AG04449 (cell line): ENCODE results near the gene ACOT7.

ENCODE experiments used
- CTCF ChIA-PET: fragments of 350-600 bp; formaldehyde crosslinking; extraction: SDS; loops from one replicate; lab custom pipeline; 2021; ENCODE audit warnings: antibody characterized with exemption; lab: Yijun Ruan, JAX
- POLR2A ChIA-PET: fragments of 400-600, 350-600 bp; formaldehyde crosslinking; extraction: SDS; loops from one replicate; lab custom pipeline; 2020; ENCODE audit warnings: antibody characterized with exemption, inconsistent platforms; lab: Yijun Ruan, JAX
- DNase-seq: peaks from one replicate; pipeline ENCODE4 v3.0.0-alpha.2; 2010; ENCODE audit warnings: low read depth, low spot score
- H3K4me3 ChIP-seq: 2 replicates; pipeline ENCODE4 v1.5.1; 2011; ENCODE audit warnings: low read depth, mild to moderate bottlenecking, control low read depth, low read length
- TF ChIP-seq, protein P1 (sequence below): IDR thresholded peaks from one replicate; pipeline ENCODE4 v1.5.1; 2011; ENCODE audit warnings: mild to moderate bottlenecking, moderate library complexity, low read length, control low read depth, inconsistent platforms; ENCODE audit not compliant: insufficient read depth; ENCODE audit errors: missing control alignments

The ACOT7 gene

GRCh38 chr1:6414443-6414844 is 20.9 kb upstream of the ACOT7 start:
- DNase-seq, result no peak
- TF ChIP-seq, protein P1, sequence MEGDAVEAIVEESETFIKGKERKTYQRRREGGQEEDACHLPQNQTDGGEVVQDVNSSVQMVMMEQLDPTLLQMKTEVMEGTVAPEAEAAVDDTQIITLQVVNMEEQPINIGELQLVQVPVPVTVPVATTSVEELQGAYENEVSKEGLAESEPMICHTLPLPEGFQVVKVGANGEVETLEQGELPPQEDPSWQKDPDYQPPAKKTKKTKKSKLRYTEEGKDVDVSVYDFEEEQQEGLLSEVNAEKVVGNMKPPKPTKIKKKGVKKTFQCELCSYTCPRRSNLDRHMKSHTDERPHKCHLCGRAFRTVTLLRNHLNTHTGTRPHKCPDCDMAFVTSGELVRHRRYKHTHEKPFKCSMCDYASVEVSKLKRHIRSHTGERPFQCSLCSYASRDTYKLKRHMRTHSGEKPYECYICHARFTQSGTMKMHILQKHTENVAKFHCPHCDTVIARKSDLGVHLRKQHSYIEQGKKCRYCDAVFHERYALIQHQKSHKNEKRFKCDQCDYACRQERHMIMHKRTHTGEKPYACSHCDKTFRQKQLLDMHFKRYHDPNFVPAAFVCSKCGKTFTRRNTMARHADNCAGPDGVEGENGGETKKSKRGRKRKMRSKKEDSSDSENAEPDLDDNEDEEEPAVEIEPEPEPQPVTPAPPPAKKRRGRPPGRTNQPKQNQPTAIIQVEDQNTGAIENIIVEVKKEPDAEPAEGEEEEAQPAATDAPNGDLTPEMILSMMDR, result peak; percentile 73
- ChIA-PET CTCF (interaction anchor here (0.8 to 4.7 kb wide), 17 partner anchors 9 to 170 kb away, joined by 3 to 31 read pairs (median 5); no protein-coding TSS in a partner anchor), POLR2A (no interaction called here)
- H3K4me3 ChIP-seq, result peak overlapping the region; percentile 27; the same call in 1 of the 2 replicates

DNA sequence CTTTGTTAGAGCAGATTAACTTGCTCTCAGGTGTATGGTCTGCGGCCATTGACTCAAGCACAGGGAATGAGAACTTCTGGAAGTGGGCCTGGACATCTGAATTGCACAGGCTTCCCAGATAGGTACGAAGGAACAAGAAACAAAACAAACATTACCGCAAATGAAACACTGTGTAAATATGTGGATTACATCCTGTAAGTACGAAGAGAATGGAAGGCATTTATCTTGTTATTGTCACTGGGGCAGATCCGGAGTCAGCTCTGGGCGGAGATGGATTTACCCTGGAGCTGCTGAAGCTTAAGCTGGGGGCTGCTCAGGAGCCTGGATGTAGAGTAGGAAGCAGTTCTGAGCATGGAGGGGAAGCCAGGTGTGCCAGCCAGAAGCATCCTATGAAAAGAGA is 19.3 kb upstream of the ACOT7 start:
- POLR2A ChIA-PET, result no interaction called here
- CTCF ChIA-PET, result interaction anchor here (1.0 to 4.7 kb wide), 6 partner anchors 7 to 50 kb away, joined by 3 to 31 read pairs (median 12); no protein-coding TSS in a partner anchor
- DNase-seq, result no peak
- TF ChIP-seq, protein P1, result no peak
- H3K4me3 ChIP-seq, result no peak overlapping the region

DNA sequence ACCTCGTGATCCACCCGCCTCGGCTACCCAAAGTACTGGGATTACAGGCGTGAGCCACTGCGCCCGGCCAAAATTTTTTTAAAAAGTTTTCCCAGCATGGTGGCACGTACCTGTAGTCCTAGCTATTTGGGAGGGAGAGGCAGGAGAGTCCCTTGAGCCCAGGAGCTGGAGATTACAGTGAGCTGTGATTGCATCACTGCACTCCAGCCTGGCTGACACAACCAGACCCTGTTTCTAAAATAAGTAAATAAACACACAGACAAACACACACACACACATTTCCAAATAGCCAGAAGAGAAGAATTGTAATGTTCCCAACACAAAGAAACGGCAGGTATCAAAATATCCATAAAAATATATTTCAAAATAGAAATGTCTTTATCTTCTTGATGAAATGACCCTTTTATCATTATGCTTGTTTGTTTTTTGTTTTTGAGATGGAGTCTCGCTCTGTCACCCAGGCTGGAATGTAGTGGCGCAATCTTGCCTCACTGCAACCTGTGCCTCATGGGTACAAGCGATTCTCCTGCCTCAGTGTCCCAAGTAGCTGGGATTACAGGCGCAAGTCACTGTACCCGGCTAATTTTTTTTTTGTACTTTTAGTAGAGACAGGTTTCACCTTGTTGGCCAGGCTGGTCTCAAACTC is 16.8 kb upstream of the ACOT7 start:
- TF ChIP-seq, protein P1, result no peak
- H3K4me3 ChIP-seq, result no peak overlapping the region
- POLR2A ChIA-PET, result no interaction called here
- DNase-seq, result no peak
- CTCF ChIA-PET, result interaction anchor here (1.3 kb wide), 2 partner anchors 13 to 163 kb away, joined by 5 read pairs; no protein-coding TSS in a partner anchor

DNA sequence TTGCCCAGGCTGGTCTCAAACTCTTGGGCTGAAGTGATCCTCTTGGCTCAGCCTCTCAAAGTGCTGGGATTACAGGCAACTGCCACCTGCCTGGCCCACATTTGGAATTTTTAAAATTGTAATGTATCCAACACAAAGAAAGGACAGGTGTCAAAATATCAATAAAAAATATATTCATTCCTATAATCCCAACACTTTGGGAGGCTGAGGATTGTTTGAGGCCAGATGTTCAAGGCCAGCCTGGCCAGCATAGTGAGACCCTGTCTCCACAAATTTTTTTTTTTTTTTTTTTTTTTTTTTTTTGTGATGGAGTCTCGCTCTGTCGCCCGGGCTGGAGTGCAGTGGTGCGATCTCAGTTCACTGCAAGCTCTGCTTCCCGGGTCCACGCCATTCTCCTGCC is 16.2 kb upstream of the ACOT7 start:
- POLR2A ChIA-PET, result no interaction called here
- CTCF ChIA-PET, result interaction anchor here (1.3 to 12.0 kb wide), 2 partner anchors 14 to 49 kb away, joined by 5 to 175 read pairs; no protein-coding TSS in a partner anchor

DNA sequence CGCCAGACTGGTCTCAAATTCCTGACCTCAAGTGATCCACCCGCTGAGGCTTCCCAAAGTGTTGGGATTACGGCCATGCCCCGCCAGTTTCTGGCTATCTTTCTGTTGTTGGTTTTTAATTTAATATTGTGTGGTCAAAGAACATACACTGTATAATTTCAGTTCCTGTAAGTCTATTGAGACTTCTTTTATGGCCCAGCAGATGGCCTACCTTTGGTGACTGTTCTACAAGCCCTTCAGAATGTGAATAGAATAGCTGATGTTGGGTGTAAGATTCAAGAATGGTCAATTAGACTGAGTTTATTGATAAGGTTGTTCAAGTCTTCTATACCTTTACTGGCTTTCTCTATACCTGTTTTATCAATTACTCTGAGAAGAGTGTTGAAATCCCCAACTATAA is 15.5 kb upstream of the ACOT7 start:
- ChIA-PET POLR2A (no interaction called here), CTCF (interaction anchor here (1.3 to 12.0 kb wide), 5 partner anchors 14 to 161 kb away, joined by 4 to 175 read pairs (median 6); no protein-coding TSS in a partner anchor)
- DNase-seq, result no peak
- TF ChIP-seq, protein P1, result no peak
- no peak overlapping the region for H3K4me3 ChIP-seq

More for the DNA sequence above, 16.2 kb upstream of the ACOT7 start:
- H3K4me3 ChIP-seq, result no peak overlapping the region
- TF ChIP-seq, protein P1, result no peak
- DNase-seq, result no peak

DNA sequence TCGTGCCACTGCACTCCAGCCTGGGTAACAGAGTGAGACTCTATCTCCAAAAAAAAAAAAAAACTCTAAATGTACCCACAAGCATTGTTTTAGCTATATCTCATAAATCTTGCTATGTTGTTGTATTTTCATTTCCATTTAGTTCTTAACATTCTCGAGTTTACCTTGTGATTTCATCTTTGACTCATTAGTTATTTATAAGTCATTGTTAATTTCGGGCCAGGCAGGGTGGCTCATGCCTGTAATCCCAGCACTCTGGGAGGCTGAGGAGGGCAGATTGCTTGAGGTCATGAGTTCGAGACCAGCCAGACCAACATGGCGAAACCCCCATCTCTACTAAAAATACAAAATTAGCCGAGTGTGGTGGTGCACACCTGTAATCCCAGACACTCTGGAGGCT is 14.5 kb upstream of the ACOT7 start:
- TF ChIP-seq, protein P1, result no peak
- no peak overlapping the region for H3K4me3 ChIP-seq
- DNase-seq, result no peak
- CTCF ChIA-PET, result interaction anchor here (1.5 to 12.0 kb wide), 4 partner anchors 30 to 160 kb away, joined by 4 to 175 read pairs (median 8); no protein-coding TSS in a partner anchor
- POLR2A ChIA-PET, result no interaction called here
